Diencephalon (tissue), 1 donor: ENCODE results near the gene MMP12. TPM values are rescaled to one million over a fixed set of nuclear protein-coding genes. Genes with fewer than 3 reads are reported as not detected.

Source experiments
- small RNA-seq: library from RNA; depleted of rRNA; stranded (forward); fragments of <200 nt; gene quantifications from one replicate; pipeline ENCODE3, GENCODE V24; 2014
- total RNA-seq: library from RNA; depleted of rRNA; stranded (reverse); fragments of >200 nt; gene quantifications from one replicate; pipeline ENCODE4 v1.2.3, GENCODE V29; 2014

The MMP12 gene
- not detected for total RNA-seq

GRCh38 chr11:102874852-102875251 is at the start of gene MMP12:
Gene MMP12 (minus strand): TSS chr11:102874982. CDS start chr11:102874937, 45 bp downstream.

GRCh38 chr11:102843489-102843888 is 31.3 kb downstream of the MMP12 start, which contains the start of gene MMP3:
Gene MMP3 (minus strand): TSS chr11:102843609. CDS start chr11:102843546, 63 bp downstream.

Small RNA genes lying within 50 kb of the gene (small RNA-seq; reads per million reads assigned to genes)
- gene RNU7-159P = not detected

Other genes with a start within 250 kb of the MMP12 start
- not detected for gene MMP20, start 249.7 kb downstream of the MMP12 start, total RNA-seq
- gene MMP27, start 169.2 kb downstream of the MMP12 start, total RNA-seq = not detected
- gene MMP8, start 150.0 kb downstream of the MMP12 start, total RNA-seq = 0.23 TPM
- 0.23 TPM for gene MMP10, start 94.4 kb downstream of the MMP12 start, total RNA-seq
- gene MMP1, start 76.8 kb downstream of the MMP12 start, total RNA-seq = not detected
- not detected for gene MMP3, start 31.4 kb downstream of the MMP12 start, total RNA-seq
- gene MMP13, start 80.8 kb upstream of the MMP12 start, total RNA-seq = not detected
- gene DCUN1D5, start 217.2 kb upstream of the MMP12 start, total RNA-seq = 52.1 TPM
- gene DYNC2H1, start 234.4 kb upstream of the MMP12 start, total RNA-seq = 103 TPM